Peyer's patch (tissue), 4 donors: ENCODE measurements around the gene GALNT2. TPM values are rescaled to one million over a fixed set of nuclear protein-coding genes. Genes with fewer than 3 reads are reported as not detected.

Experiments
- DNase-seq, 3 donors: peaks; one replicate each; pipeline ENCODE4 v3.0.0-alpha.2; 2017 to 2019
- H3K27ac ChIP-seq, 4 donors: fragments of 200-600 bp; sonication (generic); one replicate each; pipeline ENCODE4 v1.5.1; 2016 to 2019
- H3K27me3 ChIP-seq, 2 donors: fragments of 200-600 bp; sonication (generic); one replicate each; pipeline ENCODE4 v1.5.1; 2019
- H3K36me3 ChIP-seq, 3 donors: fragments of 200-600 bp; sonication (generic); one replicate each; pipeline ENCODE4 v1.5.1; 2016 to 2019
- H3K4me1 ChIP-seq, 4 donors: fragments of 200-600 bp; sonication (generic); one replicate each; pipeline ENCODE4 v1.5.1; 2016 to 2019
- H3K4me3 ChIP-seq, 4 donors: fragments of 200-600 bp; sonication (generic); 1 replicate in 3 of 4; 2 replicates in 1 of 4; pipeline ENCODE4 v1.5.1; 2016 to 2019; ENCODE audit warnings: mild to moderate bottlenecking in 1 of 4
- H3K9me3 ChIP-seq, 4 donors: fragments of 200-600 bp; sonication (generic); one replicate each; pipeline ENCODE4 v1.5.1; 2016 to 2019; ENCODE audit warnings: mild to moderate bottlenecking in 1 of 4
- POLR2A ChIP-seq, 2 donors: fragments of 450-650 bp; IDR thresholded peaks; one replicate each; pipeline ENCODE4 v1.5.1; 2017; ENCODE audit warnings: antibody characterized with exemption in 2 of 2, mild to moderate bottlenecking in 2 of 2, moderate library complexity in 2 of 2
- total RNA-seq, 4 donors: library from RNA; depleted of rRNA; stranded (reverse); fragments of >200 nt; gene quantifications; one replicate each; pipeline ENCODE4 v1.1.0, GENCODE V29; 2016
- TF ChIP-seq, protein P1 (sequence below), 6 experiments: fragments of 450-650 bp in 4 of 6; fragments of 200-600 bp in 2 of 6; sonication (generic) in 1 of 6; IDR thresholded peaks; one replicate each; pipeline ENCODE4 v1.5.1; 2017 to 2019; ENCODE audit warnings: antibody characterized with exemption in 6 of 6, mild to moderate bottlenecking in 3 of 6, moderate library complexity in 1 of 6

GALNT2 gene
- total RNA-seq, 4 donors from 2014 or later = 36.3 to 52.5 (median 43.6) TPM

DNA sequence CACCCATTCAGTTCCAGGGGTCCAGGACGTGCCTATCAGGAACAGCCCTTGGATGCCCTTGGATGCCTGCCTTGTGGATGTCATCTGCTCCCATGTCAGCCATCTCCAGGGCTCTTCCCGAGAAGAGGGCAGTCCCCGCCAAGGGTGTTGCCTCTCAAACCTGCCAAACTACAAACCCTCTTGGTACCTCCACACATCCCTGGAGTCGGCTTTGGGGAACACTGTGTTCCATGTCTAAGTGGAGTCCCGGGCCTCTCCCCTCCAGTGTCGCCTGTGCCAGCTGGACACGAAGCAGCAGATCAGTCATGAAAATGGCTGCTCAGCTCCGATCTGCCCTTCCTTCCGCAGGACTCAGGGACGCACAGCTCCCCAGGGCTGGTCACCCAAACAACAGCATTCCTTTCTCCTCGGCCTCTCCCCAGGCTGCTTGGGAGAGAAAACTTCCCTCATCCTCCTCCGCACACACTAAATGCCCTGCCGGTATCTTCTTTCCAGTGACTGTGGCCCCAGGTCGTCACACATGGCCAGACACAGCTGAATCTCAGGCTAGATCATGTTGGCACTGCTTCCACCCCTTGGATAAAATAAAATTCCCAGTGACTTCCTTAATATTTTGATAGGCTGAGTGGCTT, 53.4 kb downstream of the GALNT2 start:
- DNase-seq = no peak
- no peak overlapping the region for H3K4me3 ChIP-seq

GRCh38 chr1:230120921-230121381, 53.9 kb downstream of the GALNT2 start:
- Histone ChIP-seq H3K27ac (peak overlapping the region in 1 of 4 donors; percentile 12), H3K27me3 (no peaks in the 10 kb centered on the region), H3K9me3 (no peaks in the 10 kb centered on the region), H3K4me1 (peaks cover 0 to 19% (median 9%) of the 10 kb centered on the region in 4 donors), H3K4me3 (no peak overlapping the region), H3K36me3 (no peaks in the 10 kb centered on the region)
- no peak for TF ChIP-seq POLR2A (IDR thresholded peaks at IDR 0.05)
- TF ChIP-seq, protein P1, sequence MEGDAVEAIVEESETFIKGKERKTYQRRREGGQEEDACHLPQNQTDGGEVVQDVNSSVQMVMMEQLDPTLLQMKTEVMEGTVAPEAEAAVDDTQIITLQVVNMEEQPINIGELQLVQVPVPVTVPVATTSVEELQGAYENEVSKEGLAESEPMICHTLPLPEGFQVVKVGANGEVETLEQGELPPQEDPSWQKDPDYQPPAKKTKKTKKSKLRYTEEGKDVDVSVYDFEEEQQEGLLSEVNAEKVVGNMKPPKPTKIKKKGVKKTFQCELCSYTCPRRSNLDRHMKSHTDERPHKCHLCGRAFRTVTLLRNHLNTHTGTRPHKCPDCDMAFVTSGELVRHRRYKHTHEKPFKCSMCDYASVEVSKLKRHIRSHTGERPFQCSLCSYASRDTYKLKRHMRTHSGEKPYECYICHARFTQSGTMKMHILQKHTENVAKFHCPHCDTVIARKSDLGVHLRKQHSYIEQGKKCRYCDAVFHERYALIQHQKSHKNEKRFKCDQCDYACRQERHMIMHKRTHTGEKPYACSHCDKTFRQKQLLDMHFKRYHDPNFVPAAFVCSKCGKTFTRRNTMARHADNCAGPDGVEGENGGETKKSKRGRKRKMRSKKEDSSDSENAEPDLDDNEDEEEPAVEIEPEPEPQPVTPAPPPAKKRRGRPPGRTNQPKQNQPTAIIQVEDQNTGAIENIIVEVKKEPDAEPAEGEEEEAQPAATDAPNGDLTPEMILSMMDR (IDR thresholded peaks at IDR 0.05) = peak; percentile 8 to 75 (median 57)
- DNase-seq = peak in 1 of 3 donors; percentile 75

More for the DNA sequence above, 53.4 kb downstream of the GALNT2 start:
- Histone ChIP-seq H3K4me1 (peaks cover 0 to 13% (median 5%) of the 10 kb centered on the region in 4 donors), H3K27ac (peak overlapping the region in 1 of 4 donors; percentile 12), H3K27me3 (no peaks in the 10 kb centered on the region), H3K9me3 (no peaks in the 10 kb centered on the region), H3K36me3 (no peaks in the 10 kb centered on the region)
- TF ChIP-seq POLR2A (IDR thresholded peaks at IDR 0.05) = no peak
- TF ChIP-seq, protein P1 (IDR thresholded peaks at IDR 0.05) = no peak

- no peaks in the 10 kb centered on the region for H3K27me3 ChIP-seq
- TF ChIP-seq, protein P1 (IDR thresholded peaks at IDR 0.05) = no peak
- no peak for TF ChIP-seq POLR2A (IDR thresholded peaks at IDR 0.05)
- H3K4me3 ChIP-seq = no peak overlapping the region
- H3K27ac ChIP-seq = no peak overlapping the region
- no peaks in the 10 kb centered on the region for H3K9me3 ChIP-seq
- DNase-seq = no peak
- peaks cover 0 to 26% (median 10%) of the 10 kb centered on the region in 4 donors for H3K4me1 ChIP-seq
- no peaks in the 10 kb centered on the region for H3K36me3 ChIP-seq
Measured at GRCh38 chr1:230121950-230122349, 54.9 kb downstream of the GALNT2 start.

- no peaks in the 10 kb centered on the region for H3K27me3 ChIP-seq
- no peaks in the 10 kb centered on the region for H3K9me3 ChIP-seq
- no peak overlapping the region for H3K4me3 ChIP-seq
- H3K27ac ChIP-seq = peak overlapping the region in 2 of 4 donors; percentile 19 to 76
- DNase-seq = no peak
- TF ChIP-seq, protein P1 (IDR thresholded peaks at IDR 0.05) = no peak
- no peak for TF ChIP-seq POLR2A (IDR thresholded peaks at IDR 0.05)
- peaks cover 0 to 26% (median 10%) of the 10 kb centered on the region in 4 donors for H3K4me1 ChIP-seq
- H3K36me3 ChIP-seq = no peaks in the 10 kb centered on the region
Measured at GRCh38 chr1:230122366-230123279, 55.6 kb downstream of the GALNT2 start.

DNA sequence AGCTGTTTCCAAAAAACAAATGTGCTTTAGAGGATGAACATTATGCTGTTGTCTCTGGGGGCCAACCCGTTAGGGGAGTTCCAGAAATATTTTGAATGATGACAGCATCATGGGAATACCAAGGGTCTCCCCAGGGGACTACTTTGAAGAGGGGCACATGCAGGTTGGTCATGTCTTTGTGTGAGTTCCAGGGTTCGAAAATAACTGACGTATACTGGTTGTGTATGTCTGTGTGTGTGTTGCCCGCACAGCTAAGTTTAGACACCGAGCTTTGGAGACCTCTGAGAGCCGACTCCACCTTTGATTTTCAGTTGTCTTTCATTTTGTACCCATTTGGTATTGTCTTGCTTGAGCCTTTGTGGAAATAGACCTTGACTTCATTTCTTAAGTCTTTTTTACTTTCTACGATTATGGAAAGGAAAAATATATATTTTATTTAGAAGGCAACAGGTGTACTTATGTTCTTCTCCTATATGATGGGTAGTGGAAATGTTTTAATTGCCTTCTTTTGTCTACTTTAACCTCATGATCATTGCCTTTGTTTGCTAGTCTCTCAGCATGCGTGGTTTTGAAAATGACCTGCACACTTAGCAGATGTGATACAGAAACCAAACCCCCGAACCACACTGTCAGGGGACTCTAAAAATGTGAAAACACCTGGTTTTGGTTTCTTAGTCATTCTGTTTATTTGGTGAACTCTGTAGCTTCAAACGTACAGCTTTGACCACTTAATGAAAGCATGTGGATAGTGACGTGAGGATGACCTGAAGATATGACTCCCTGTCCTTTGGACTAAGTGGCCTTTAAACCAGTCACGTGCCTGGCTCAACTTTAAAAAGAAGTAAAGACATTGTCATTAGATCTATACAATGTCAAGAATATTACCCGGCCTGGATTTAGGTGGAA, 56.5 kb downstream of the GALNT2 start:
- H3K27me3 ChIP-seq = no peaks in the 10 kb centered on the region
- peak in 1 of 3 donors; percentile 69 for DNase-seq
- H3K27ac ChIP-seq = peak overlapping the region; percentile 50 to 76 (median 58)
- H3K4me1 ChIP-seq = peaks cover 0 to 26% (median 10%) of the 10 kb centered on the region in 4 donors
- H3K36me3 ChIP-seq = no peaks in the 10 kb centered on the region
- TF ChIP-seq, protein P1 (IDR thresholded peaks at IDR 0.05) = no peak
- no peak for TF ChIP-seq POLR2A (IDR thresholded peaks at IDR 0.05)
- H3K9me3 ChIP-seq = no peaks in the 10 kb centered on the region
- H3K4me3 ChIP-seq = no peak overlapping the region
